ENCODE results near the gene GOT1. TPM values are rescaled to one million over a fixed set of nuclear protein-coding genes. Genes with fewer than 3 reads are reported as not detected.

GOT1 gene
- total and polyA plus RNA-seq, 10 of the 15 experiments (the other 5 are each of a cell fraction or from before 2014, with no cell fraction given), result 32.5 to 67.5 (median 50.3) TPM

- no peak for TF ChIP-seq ZBTB33 (IDR thresholded peaks at IDR 0.05)
- TF ChIP-seq NRF1 (conservative IDR thresholded peaks at IDR 0.05; ENCODE audit: low read depth, low read length), result no peak
- no peak for TF ChIP-seq EP300 (IDR thresholded peaks at IDR 0.05; ENCODE audit: borderline replicate concordance in 1 of 2, control insufficient read depth in 1 of 2, low read depth in 2 of 2, low read length in 2 of 2)
- no peak for TF ChIP-seq ZNF217 (IDR thresholded peaks at IDR 0.05)
- TF ChIP-seq ATF2 (IDR thresholded peaks at IDR 0.05; ENCODE audit: low read length), result no peak
Observed at GRCh38 chr10:99368646-99369045, 61.8 kb downstream of the GOT1 start.

More at GRCh38 chr10:99368646-99369045, 61.8 kb downstream of the GOT1 start:
- FAIRE-seq (no peak), DNase-seq (ENCODE audit: low read depth, low spot score) (no peak), ATAC-seq (no peak)
- in situ Hi-C loops (cut with MboI), result no loop called here
- ChIA-PET CTCF (interaction anchor here (1.7 kb wide), 1 partner anchor 67 kb away, joined by 4 read pairs; no protein-coding TSS in a partner anchor), RAD21 (ENCODE audit: unreplicated experiment) (no interaction called here), POLR2A (no interaction called here), SMC1A (ENCODE audit: uncharacterized antibody, unreplicated experiment) (no interaction called here)
- Histone ChIP-seq H3K36me3 (ENCODE audit: control insufficient read depth in 2 of 2, insufficient read depth in 2 of 2, low read length in 1 of 2) (no peaks in the 10 kb centered on the region), H3K79me2 (ENCODE audit: control insufficient read depth, insufficient read depth, low read length) (no peaks in the 10 kb centered on the region), H3K4me3 (no peak overlapping the region), H4K20me1 (ENCODE audit: control insufficient read depth, insufficient read depth) (peaks cover 4% of the 10 kb centered on the region), H3K27me3 (replicated peaks in 1 of 2; ENCODE audit: control insufficient read depth in 2 of 2, insufficient read depth in 2 of 2, low read length in 1 of 2) (peaks cover 0 to 8% of the 10 kb centered on the region in 2 experiments; a peak in 1 of 4 replicates), H3K9me3 (replicated peaks; ENCODE audit: control insufficient read depth, insufficient read depth, low read length) (no peaks in the 10 kb centered on the region), H3K4me1 (ENCODE audit: control insufficient read depth, insufficient read depth, low read length) (no peaks in the 10 kb centered on the region), H3K27ac (ENCODE audit: control insufficient read depth, insufficient read depth) (no peak overlapping the region), H2AFZ (ENCODE audit: control insufficient read depth, low read depth, low read length) (no peak overlapping the region), H3K4me2 (ENCODE audit: control insufficient read depth, insufficient read depth) (no peak overlapping the region), H3K9ac (ENCODE audit: control insufficient read depth, insufficient read depth, low read length) (no peak overlapping the region)
- 0% methylated on average over 1 of the region's 1 CpG for WGBS (ENCODE audit: insufficient coverage, insufficient replicate concordance, low lambda C conversion rate, missing lambda C conversion rate)
- BruUV-seq (replicated peaks), result no TSS peak
- intact Hi-C loops (cut with micrococcal nuclease; ENCODE audit: unreplicated experiment), result no loop called here

Data from GM12878 (cell line).